ENCODE data around the gene CD244. TPM values are rescaled to one million over a fixed set of nuclear protein-coding genes. Genes with fewer than 3 reads are reported as not detected.
"Not testable (repeated sequence)": the region's sequence is repeated elsewhere in the genome, so short reads cannot be mapped to it uniquely, and the experiment has no call there.

The CD244 gene
- 1 to 10 TPM in 1 of 2 donors, under 1 TPM in 1; 0.73 to 1.4 TPM for total RNA-seq
- total RNA-seq: 0.08 to 0.23 reads per million in 2 donors

GRCh38 chr1:160862203-160863060 lies at the start of gene CD244:
Gene CD244, minus strand, starts transcription at chr1:160862887. Its CDS starts 210 bp downstream, at chr1:160862677.
- peak within 1 kb of the TSS; percentile 43 for H3K4me3 Mint-ChIP-seq
- ATAC-seq (peak; percentile 92), DNase-seq (no peak)
- no peaks in the 10 kb centered on the region for H3K9me3 ChIP-seq (ENCODE audit: control insufficient read depth, low read length, poor library complexity, severe bottlenecking)
- no peaks in the 10 kb centered on the region for H3K27me3 Mint-ChIP-seq
- H3K4me1 Mint-ChIP-seq: peaks cover 9% of the 10 kb centered on the region
- no peaks in the 10 kb centered on the region for H3K36me3 Mint-ChIP-seq (ENCODE audit: low read depth)
- H3K27ac Mint-ChIP-seq: peak within 1 kb of the TSS; percentile 45

- Mint-ChIP-seq H3K36me3 (ENCODE audit: low read depth) (no peaks in the 10 kb centered on the region), H3K27me3 (peaks cover 5% of the 10 kb centered on the region), H3K27ac (no peak overlapping the region), H3K4me1 (no peaks in the 10 kb centered on the region), H3K4me3 (no peak overlapping the region)
- DNase-seq: no peak
- no peak for ATAC-seq
- no peaks in the 10 kb centered on the region for H3K9me3 ChIP-seq (ENCODE audit: control insufficient read depth, low read length, poor library complexity, severe bottlenecking)
Observed at GRCh38 chr1:160911925-160912324, 49.2 kb upstream of the CD244 start.

GRCh38 chr1:160911441-160911840 lies 48.8 kb upstream of the CD244 start:
- no peaks in the 10 kb centered on the region for H3K36me3 Mint-ChIP-seq (ENCODE audit: low read depth)
- no peaks in the 10 kb centered on the region for H3K4me1 Mint-ChIP-seq
- H3K9me3 ChIP-seq (ENCODE audit: control insufficient read depth, low read length, poor library complexity, severe bottlenecking): no peaks in the 10 kb centered on the region
- DNase-seq (no peak), ATAC-seq (no peak)
- H3K27me3 Mint-ChIP-seq: peaks cover 5% of the 10 kb centered on the region
- H3K27ac Mint-ChIP-seq: no peak overlapping the region
- no peak overlapping the region for H3K4me3 Mint-ChIP-seq

- no peak for DNase-seq
- no peaks in the 10 kb centered on the region for H3K36me3 Mint-ChIP-seq (ENCODE audit: low read depth)
- no peak for ATAC-seq
- H3K9me3 ChIP-seq (ENCODE audit: control insufficient read depth, low read length, poor library complexity, severe bottlenecking): no peaks in the 10 kb centered on the region
- no peak overlapping the region for H3K4me3 Mint-ChIP-seq
- no peaks in the 10 kb centered on the region for H3K4me1 Mint-ChIP-seq
- H3K27me3 Mint-ChIP-seq: no peaks in the 10 kb centered on the region
- H3K27ac Mint-ChIP-seq: no peak overlapping the region
Observed at GRCh38 chr1:160910170-160910750, 47.6 kb upstream of the CD244 start.

- ATAC-seq: no peak
- H3K27me3 Mint-ChIP-seq: no peaks in the 10 kb centered on the region
- H3K27ac Mint-ChIP-seq: no peak overlapping the region
- H3K9me3 ChIP-seq (ENCODE audit: control insufficient read depth, low read length, poor library complexity, severe bottlenecking): no peaks in the 10 kb centered on the region
- H3K4me1 Mint-ChIP-seq: no peaks in the 10 kb centered on the region
- H3K36me3 Mint-ChIP-seq (ENCODE audit: low read depth): no peaks in the 10 kb centered on the region
- H3K4me3 Mint-ChIP-seq: no peak overlapping the region
- DNase-seq: no peak
Observed at GRCh38 chr1:160907976-160908375, 45.3 kb upstream of the CD244 start.

GRCh38 chr1:160905617-160905989 lies 42.9 kb upstream of the CD244 start:
- Mint-ChIP-seq H3K36me3 (ENCODE audit: low read depth) (no peaks in the 10 kb centered on the region), H3K27me3 (no peaks in the 10 kb centered on the region), H3K4me3 (no peak overlapping the region), H3K4me1 (no peaks in the 10 kb centered on the region), H3K27ac (no peak overlapping the region)
- no peak for ATAC-seq
- H3K9me3 ChIP-seq (ENCODE audit: control insufficient read depth, low read length, poor library complexity, severe bottlenecking): no peaks in the 10 kb centered on the region
- no peak for DNase-seq

GRCh38 chr1:160904783-160905616 lies 42.3 kb upstream of the CD244 start:
- Mint-ChIP-seq H3K36me3 (ENCODE audit: low read depth) (no peaks in the 10 kb centered on the region), H3K4me1 (no peaks in the 10 kb centered on the region), H3K4me3 (no peak overlapping the region), H3K27me3 (no peaks in the 10 kb centered on the region), H3K27ac (no peak overlapping the region)
- H3K9me3 ChIP-seq (ENCODE audit: control insufficient read depth, low read length, poor library complexity, severe bottlenecking): no peaks in the 10 kb centered on the region
- DNase-seq: no peak
- no peak for ATAC-seq

GRCh38 chr1:160902251-160902650 lies 39.6 kb upstream of the CD244 start:
- not testable (repeated sequence) for H3K27ac Mint-ChIP-seq; H3K4me1 Mint-ChIP-seq; H3K4me3 Mint-ChIP-seq; H3K9me3 ChIP-seq (ENCODE audit: control insufficient read depth, low read length, poor library complexity, severe bottlenecking); ATAC-seq; DNase-seq; H3K36me3 Mint-ChIP-seq (ENCODE audit: low read depth); H3K27me3 Mint-ChIP-seq

GRCh38 chr1:160901768-160902167 lies 39.1 kb upstream of the CD244 start:
- ATAC-seq: no peak
- no peak for DNase-seq
- Mint-ChIP-seq H3K4me3 (no peak overlapping the region), H3K27me3 (peaks cover 3% of the 10 kb centered on the region), H3K36me3 (ENCODE audit: low read depth) (no peaks in the 10 kb centered on the region), H3K27ac (no peak overlapping the region), H3K4me1 (no peaks in the 10 kb centered on the region)
- no peaks in the 10 kb centered on the region for H3K9me3 ChIP-seq (ENCODE audit: control insufficient read depth, low read length, poor library complexity, severe bottlenecking)

- not testable (repeated sequence) for H3K27me3 Mint-ChIP-seq; H3K4me1 Mint-ChIP-seq; H3K4me3 Mint-ChIP-seq; ATAC-seq; H3K36me3 Mint-ChIP-seq (ENCODE audit: low read depth); H3K9me3 ChIP-seq (ENCODE audit: control insufficient read depth, low read length, poor library complexity, severe bottlenecking); DNase-seq; H3K27ac Mint-ChIP-seq
Observed at GRCh38 chr1:160900683-160901082, 38.0 kb upstream of the CD244 start.

GRCh38 chr1:160894368-160895135 lies 31.9 kb upstream of the CD244 start:
- not testable (repeated sequence) for H3K4me3 Mint-ChIP-seq; H3K36me3 Mint-ChIP-seq (ENCODE audit: low read depth); ATAC-seq; H3K9me3 ChIP-seq (ENCODE audit: control insufficient read depth, low read length, poor library complexity, severe bottlenecking); H3K27ac Mint-ChIP-seq; H3K4me1 Mint-ChIP-seq; DNase-seq
- peaks cover 29% of the 10 kb centered on the region for H3K27me3 Mint-ChIP-seq

GRCh38 chr1:160891474-160891873 lies 28.8 kb upstream of the CD244 start:
- Mint-ChIP-seq H3K4me1 (no peaks in the 10 kb centered on the region), H3K27ac (no peak overlapping the region), H3K36me3 (ENCODE audit: low read depth) (peaks cover 4% of the 10 kb centered on the region)

GRCh38 chr1:160888926-160889325 lies 26.2 kb upstream of the CD244 start:
- Mint-ChIP-seq H3K4me1 (no peaks in the 10 kb centered on the region), H3K36me3 (ENCODE audit: low read depth) (peaks cover 4% of the 10 kb centered on the region), H3K27ac (no peak overlapping the region), H3K4me3 (no peak overlapping the region), H3K27me3 (peaks cover 17% of the 10 kb centered on the region)
- ATAC-seq (no peak), DNase-seq (no peak)
- H3K9me3 ChIP-seq (ENCODE audit: control insufficient read depth, low read length, poor library complexity, severe bottlenecking): no peaks in the 10 kb centered on the region

More at GRCh38 chr1:160891474-160891873, 28.8 kb upstream of the CD244 start:
- Mint-ChIP-seq H3K27me3 (peaks cover 23% of the 10 kb centered on the region), H3K4me3 (no peak overlapping the region)
- DNase-seq (no peak), ATAC-seq (no peak)
- no peaks in the 10 kb centered on the region for H3K9me3 ChIP-seq (ENCODE audit: control insufficient read depth, low read length, poor library complexity, severe bottlenecking)
